B cell (primary cell): ENCODE results near the gene KRTAP5-2. TPM values are rescaled to one million over a fixed set of nuclear protein-coding genes. Genes with fewer than 3 reads are reported as not detected.

Experiments
- ATAC-seq: fragments of 200-7000 bp; cut with Tn5 transposase; one replicate; pipeline ENCODE4 v1.10.0; 2021; ENCODE audit warnings: low read depth, mild to moderate bottlenecking, moderate number of reproducible peaks, moderate library complexity
- CTCF ChIA-PET: fragments of 350-600 bp; sonication (Branson Sonifier 250); formaldehyde crosslinking; loops from one replicate; lab custom pipeline; 2021; ENCODE audit warnings: antibody characterized with exemption, inconsistent platforms; lab: Charles Lee
- POLR2A ChIA-PET: fragments of 350-600 bp; sonication (Branson Sonifier 250); formaldehyde crosslinking; loops from one replicate; lab custom pipeline; 2021; ENCODE audit warnings: antibody characterized with exemption; lab: Charles Lee
- DNase-seq: peaks from one replicate; pipeline ENCODE4 v3.0.0; 2013
- H2AFZ ChIP-seq: 2 replicates; pipeline ENCODE4 v1.6.1; 2012; ENCODE audit warnings: mild to moderate bottlenecking, low read depth, low read length; ENCODE audit not compliant: insufficient read depth, poor library complexity, severe bottlenecking
- H3K27ac ChIP-seq, 2 donors: 1 replicate in 1 of 2; 2 replicates in 1 of 2; pipeline ENCODE4 v1.5.1; 2012 to 2013; ENCODE audit warnings: low read length in 2 of 2, mild to moderate bottlenecking in 2 of 2, moderate library complexity in 1 of 2
- H3K27me3 ChIP-seq, 4 experiments: fragments of 200-600 bp in 1 of 4; sonication (generic) in 1 of 4; replicated peaks in 1 of 4; 1 replicate in 2 of 4; 2 replicates in 2 of 4; pipeline versions ENCODE4 v1.6.1 to v1.7.0; 2013 to 2016; ENCODE audit warnings: low read length in 3 of 4, mild to moderate bottlenecking in 2 of 4, mixed read lengths in 1 of 4, moderate library complexity in 1 of 4; ENCODE audit not compliant: insufficient read depth in 4 of 4, control insufficient read depth in 3 of 4; ENCODE audit errors: control extremely low read depth in 1 of 4
- H3K36me3 ChIP-seq, 2 experiments: replicated peaks in 1 of 2; 1 replicate in 1 of 2; 2 replicates in 1 of 2; pipeline versions ENCODE4 v1.6.1 to v1.7.1; 2013; ENCODE audit warnings: low read length in 1 of 2; ENCODE audit not compliant: insufficient read depth in 2 of 2, control insufficient read depth in 1 of 2; ENCODE audit errors: control extremely low read depth in 1 of 2, extremely low read depth in 1 of 2
- H3K4me1 ChIP-seq, 2 donors: fragments of 200-600 bp in 1 of 2; sonication (generic) in 1 of 2; 1 replicate in 1 of 2; 2 replicates in 1 of 2; pipeline versions ENCODE4 v1.5.1 to v1.6.1; 2013 to 2017; ENCODE audit warnings: low read length in 2 of 2; ENCODE audit not compliant: control insufficient read depth in 2 of 2, insufficient read depth in 2 of 2
- H3K4me2 ChIP-seq: replicated peaks from 2 replicates; pipeline ENCODE3; 2012; ENCODE audit warnings: mild to moderate bottlenecking, low read depth, low read length; ENCODE audit not compliant: poor library complexity, severe bottlenecking
- H3K4me3 ChIP-seq, 5 experiments: fragments of 200-600 bp in 1 of 5; sonication (generic) in 1 of 5; 1 replicate in 3 of 5; 2 replicates in 2 of 5; pipeline versions ENCODE4 v1.5.1 to v1.7.0; 2011 to 2016; ENCODE audit warnings: low read length in 4 of 5, mild to moderate bottlenecking in 4 of 5, low read depth in 2 of 5, control low read depth in 1 of 5, moderate library complexity in 1 of 5; ENCODE audit not compliant: insufficient read depth in 1 of 5; ENCODE audit errors: control extremely low read depth in 1 of 5, extremely low read depth in 1 of 5
- H3K79me2 ChIP-seq: fragments of 200-600 bp; sonication (generic); one replicate; pipeline ENCODE4 v1.6.0; 2016; ENCODE audit warnings: low read length; ENCODE audit not compliant: control insufficient read depth, insufficient read depth
- H3K9ac ChIP-seq: fragments of 200-600 bp; sonication (generic); 2 replicates; pipeline ENCODE4 v1.6.1; 2017; ENCODE audit warnings: mild to moderate bottlenecking, low read length, moderate library complexity
- H3K9me3 ChIP-seq, 3 donors: one replicate each; pipeline versions ENCODE4 v1.6.1 to v1.7.1; 2013; ENCODE audit warnings: low read length in 2 of 3; ENCODE audit not compliant: control insufficient read depth in 2 of 3, insufficient read depth in 1 of 3; ENCODE audit errors: control extremely low read depth in 1 of 3
- H4K20me1 ChIP-seq: 2 replicates; pipeline ENCODE4 v1.6.0; 2012; ENCODE audit warnings: mild to moderate bottlenecking, low read length; ENCODE audit not compliant: insufficient read depth, control insufficient read depth, poor library complexity, severe bottlenecking
- H3K27ac Mint-ChIP-seq: one replicate; pipeline ENCODE4 v1.8.0; 2021; ENCODE audit warnings: mixed read lengths
- H3K27me3 Mint-ChIP-seq: one replicate; pipeline ENCODE4 v1.8.0; 2021; ENCODE audit warnings: mixed read lengths
- H3K4me1 Mint-ChIP-seq: one replicate; pipeline ENCODE4 v1.8.0; 2021; ENCODE audit warnings: mixed read lengths
- H3K4me3 Mint-ChIP-seq: one replicate; pipeline ENCODE4 v1.8.0; 2021; ENCODE audit warnings: mixed read lengths
- H3K9me3 Mint-ChIP-seq: one replicate; pipeline ENCODE4 v1.8.0; 2022; ENCODE audit warnings: mixed read lengths; ENCODE audit not compliant: insufficient read depth
- EZH2 ChIP-seq: IDR thresholded peaks from 2 replicates; pipeline ENCODE4 v1.6.1; 2012; ENCODE audit warnings: borderline replicate concordance, low read depth, mild to moderate bottlenecking, moderate library complexity, low read length; ENCODE audit not compliant: insufficient read depth, poor library complexity, severe bottlenecking
- WGBS: methylation state at CpG from one replicate; pipeline ENCODE4 v1.1.5; 2013; ENCODE audit warnings: missing lambda C conversion rate; ENCODE audit not compliant: insufficient coverage; 5-methylcytosine and 5-hydroxymethylcytosine counted together
- intact Hi-C: fragments of 100-400 bp; cut with micrococcal nuclease; formaldehyde crosslinking; loops from one replicate; pipeline ENCODE4 v1.10.0; 2022
- polyA plus RNA-seq: library from polyadenylated mRNA; depleted of rRNA; stranded (reverse); fragments of >200 nt; gene quantifications from 2 replicates; pipeline ENCODE4 v1.2.3, GENCODE V29; 2012
- total RNA-seq, 2 donors: library from RNA; stranded (reverse); fragments of 120-200 nt in 1 of 2; gene quantifications; 1 replicate in 1 of 2; 2 replicates in 1 of 2; pipeline versions ENCODE4 v1.2.3 to v1.2.4, GENCODE V29; 2013 to 2022
- TF ChIP-seq, protein P1 (sequence below): fragments of 200-600 bp; IDR thresholded peaks from one replicate; pipeline ENCODE4 v1.8.0; 2022; ENCODE audit warnings: antibody characterized with exemption, mild to moderate bottlenecking

KRTAP5-2 gene
- total and polyA plus RNA-seq, 2 donors (not counting 1 experiment from before 2014, with no cell fraction given) = 0.36 TPM; not detected in 1

DNA sequence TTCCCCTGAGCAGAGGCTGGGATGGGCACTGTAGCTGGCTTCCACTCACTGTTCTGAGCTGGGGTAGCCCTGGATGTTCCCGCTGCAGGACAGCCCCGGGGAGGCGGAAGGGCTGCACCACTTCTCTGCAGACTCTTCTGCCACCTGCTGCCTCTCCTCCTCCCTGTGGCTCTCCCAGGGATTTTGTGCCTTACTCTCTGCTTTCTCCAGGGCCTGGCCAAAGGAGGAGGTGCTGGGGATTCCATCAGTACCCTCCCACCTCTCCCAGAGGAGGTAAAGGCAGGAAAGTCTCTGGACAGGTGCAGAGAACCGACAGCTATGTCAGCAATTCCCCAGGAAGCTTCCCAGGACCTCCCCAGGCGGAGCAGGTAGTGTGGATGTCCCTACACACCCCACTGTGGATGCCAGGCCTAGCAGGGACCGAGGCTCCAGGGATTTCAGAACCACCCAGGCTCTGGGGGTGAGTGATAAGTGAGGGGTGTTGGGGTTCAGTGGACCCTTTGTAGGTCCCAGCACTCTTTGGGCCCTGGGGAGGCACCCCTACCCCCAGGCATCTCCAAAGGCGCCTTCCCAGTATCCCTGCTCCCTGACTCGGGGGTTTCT lies 37.3 kb downstream of the KRTAP5-2 start:
- H4K20me1 ChIP-seq = no peaks in the 10 kb centered on the region
- H3K4me2 ChIP-seq = no peak overlapping the region
- ATAC-seq (no peak), DNase-seq (peak; percentile 16)
- Mint-ChIP-seq H3K4me3 (no peak overlapping the region), H3K9me3 (no peaks in the 10 kb centered on the region), H3K27ac (no peak overlapping the region), H3K27me3 (peaks cover 10% of the 10 kb centered on the region), H3K4me1 (peaks cover 7% of the 10 kb centered on the region)
- POLR2A ChIA-PET = no interaction called here
- intact Hi-C loops = no loop called here
- no peak overlapping the region for H3K27ac ChIP-seq
- H3K9ac ChIP-seq = no peak overlapping the region
- H3K4me1 ChIP-seq = peaks cover 0 to 10% of the 10 kb centered on the region in 2 donors
- H3K79me2 ChIP-seq = no peaks in the 10 kb centered on the region
- no peak overlapping the region for H3K4me3 ChIP-seq
- CTCF ChIA-PET = interaction anchor here (1.5 kb wide), 1 partner anchor 14 kb away, joined by 3 read pairs; no protein-coding TSS in a partner anchor
- H3K27me3 ChIP-seq = peaks cover 0 to 14% (median 3%) of the 10 kb centered on the region in 4 experiments
- no peaks in the 10 kb centered on the region for H3K36me3 ChIP-seq
- H2AFZ ChIP-seq = no peak overlapping the region
- 86% methylated on average over 5 of the region's 8 CpGs for WGBS
- peaks cover 0 to 10% (median 0%) of the 10 kb centered on the region in 3 donors for H3K9me3 ChIP-seq
- TF ChIP-seq EZH2 = no peak
- TF ChIP-seq, protein P1, sequence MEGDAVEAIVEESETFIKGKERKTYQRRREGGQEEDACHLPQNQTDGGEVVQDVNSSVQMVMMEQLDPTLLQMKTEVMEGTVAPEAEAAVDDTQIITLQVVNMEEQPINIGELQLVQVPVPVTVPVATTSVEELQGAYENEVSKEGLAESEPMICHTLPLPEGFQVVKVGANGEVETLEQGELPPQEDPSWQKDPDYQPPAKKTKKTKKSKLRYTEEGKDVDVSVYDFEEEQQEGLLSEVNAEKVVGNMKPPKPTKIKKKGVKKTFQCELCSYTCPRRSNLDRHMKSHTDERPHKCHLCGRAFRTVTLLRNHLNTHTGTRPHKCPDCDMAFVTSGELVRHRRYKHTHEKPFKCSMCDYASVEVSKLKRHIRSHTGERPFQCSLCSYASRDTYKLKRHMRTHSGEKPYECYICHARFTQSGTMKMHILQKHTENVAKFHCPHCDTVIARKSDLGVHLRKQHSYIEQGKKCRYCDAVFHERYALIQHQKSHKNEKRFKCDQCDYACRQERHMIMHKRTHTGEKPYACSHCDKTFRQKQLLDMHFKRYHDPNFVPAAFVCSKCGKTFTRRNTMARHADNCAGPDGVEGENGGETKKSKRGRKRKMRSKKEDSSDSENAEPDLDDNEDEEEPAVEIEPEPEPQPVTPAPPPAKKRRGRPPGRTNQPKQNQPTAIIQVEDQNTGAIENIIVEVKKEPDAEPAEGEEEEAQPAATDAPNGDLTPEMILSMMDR = no peak

DNA sequence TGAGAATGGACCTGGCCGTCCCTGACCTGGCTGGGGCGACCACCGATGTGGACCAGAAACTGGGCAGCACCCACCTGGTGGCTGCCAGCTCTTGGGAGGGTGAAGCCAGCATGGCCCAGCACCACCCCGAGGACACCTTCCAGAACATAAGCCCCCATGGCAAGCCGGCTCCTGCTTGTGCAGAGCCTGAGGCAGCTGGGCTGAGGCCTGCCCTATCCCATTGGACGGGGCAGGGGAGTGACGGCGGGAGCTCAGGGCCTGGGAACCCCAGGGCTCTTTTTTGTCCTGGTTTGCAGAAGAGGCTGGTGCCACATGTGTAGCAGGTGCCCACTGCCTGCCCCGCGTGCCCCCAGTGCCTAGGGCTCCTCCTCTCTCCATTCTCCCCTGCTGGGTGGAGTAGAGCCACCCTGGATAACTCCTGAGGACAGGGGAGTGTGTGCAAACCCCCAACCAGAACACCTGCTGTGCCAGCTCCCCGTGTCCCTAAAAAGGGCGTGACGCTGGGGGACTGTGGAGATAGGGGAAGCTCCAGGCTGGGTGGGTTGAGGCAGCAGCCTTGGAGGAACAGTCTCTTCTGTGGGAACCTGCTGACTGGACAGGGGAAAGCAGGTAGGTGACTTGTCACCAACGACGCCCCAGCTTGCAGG lies 38.0 kb downstream of the KRTAP5-2 start:
- WGBS = 81% methylated on average over 15 of the region's 15 CpGs
- Histone ChIP-seq H3K9ac (no peak overlapping the region), H3K9me3 (peaks cover 0 to 7% (median 0%) of the 10 kb centered on the region in 3 donors), H2AFZ (no peak overlapping the region), H3K36me3 (no peaks in the 10 kb centered on the region), H3K4me3 (no peak overlapping the region), H3K79me2 (no peaks in the 10 kb centered on the region), H3K4me1 (peaks cover 0 to 10% of the 10 kb centered on the region in 2 donors), H4K20me1 (no peaks in the 10 kb centered on the region), H3K27me3 (peaks cover 0 to 18% (median 6%) of the 10 kb centered on the region in 4 experiments), H3K27ac (no peak overlapping the region), H3K4me2 (no peak overlapping the region)
- peak; percentile 27 for DNase-seq
- intact Hi-C loops = no loop called here
- no peak for ATAC-seq
- ChIA-PET CTCF (interaction anchor here (1.5 kb wide), 1 partner anchor 15 kb away, joined by 3 read pairs; no protein-coding TSS in a partner anchor), POLR2A (no interaction called here)
- Mint-ChIP-seq H3K27ac (no peak overlapping the region), H3K9me3 (no peaks in the 10 kb centered on the region), H3K27me3 (peaks cover 13% of the 10 kb centered on the region), H3K4me1 (peaks cover 7% of the 10 kb centered on the region), H3K4me3 (no peak overlapping the region)
- TF ChIP-seq EZH2 = no peak
- TF ChIP-seq, protein P1 = no peak
